Subcutaneous abdominal adipose tissue (tissue), 5 donors: ENCODE data around the gene PPP1R36.
"Not testable (repeated sequence)": the region's sequence is repeated elsewhere in the genome, so short reads cannot be mapped to it uniquely, and the experiment has no call there.

ENCODE experiments used
- H3K27ac ChIP-seq: one replicate; pipeline ENCODE4 v1.7.0; 2013; ENCODE audit warnings: low read depth, mild to moderate bottlenecking, inconsistent platforms, low read length, moderate library complexity
- H3K27me3 ChIP-seq, 5 donors: one replicate each; pipeline ENCODE4 v1.7.0; 2013; ENCODE audit warnings: low read length in 5 of 5, inconsistent platforms in 1 of 5; ENCODE audit not compliant: control insufficient read depth in 5 of 5, insufficient read depth in 4 of 5
- H3K36me3 ChIP-seq, 5 donors: one replicate each; pipeline ENCODE4 v1.7.0; 2013; ENCODE audit warnings: low read length in 5 of 5; ENCODE audit not compliant: control insufficient read depth in 5 of 5, insufficient read depth in 5 of 5
- H3K4me1 ChIP-seq, 5 donors: one replicate each; pipeline ENCODE4 v1.7.0; 2013; ENCODE audit warnings: low read length in 5 of 5, mild to moderate bottlenecking in 3 of 5, moderate library complexity in 1 of 5; ENCODE audit not compliant: control insufficient read depth in 5 of 5, insufficient read depth in 5 of 5
- H3K4me3 ChIP-seq, 5 donors: one replicate each; pipeline ENCODE4 v1.7.0; 2013; ENCODE audit warnings: low read length in 5 of 5, low read depth in 1 of 5
- H3K9ac ChIP-seq, 5 donors: one replicate each; pipeline ENCODE4 v1.7.0; 2013; ENCODE audit warnings: low read length in 5 of 5, mild to moderate bottlenecking in 4 of 5, moderate library complexity in 3 of 5
- H3K9me3 ChIP-seq, 5 donors: one replicate each; pipeline ENCODE4 v1.7.0; 2013; ENCODE audit warnings: low read length in 5 of 5; ENCODE audit not compliant: control insufficient read depth in 5 of 5
- donor health status: healthy.
- donor health status: healthy.
- donor health status: healthy.
- donor health status: healthy.
- donor health status: healthy.

Gene PPP1R36

GRCh38 chr14:64562436-64562835, 12.7 kb downstream of the PPP1R36 start:
- no peaks in the 10 kb centered on the region for H3K36me3 ChIP-seq
- no peaks in the 10 kb centered on the region for H3K9me3 ChIP-seq
- no peaks in the 10 kb centered on the region for H3K27me3 ChIP-seq
- H3K9ac ChIP-seq: no peak overlapping the region
- H3K4me1 ChIP-seq: peaks cover 4 to 19% (median 11%) of the 10 kb centered on the region in 5 donors
- H3K27ac ChIP-seq: no peak overlapping the region
- H3K4me3 ChIP-seq: no peak overlapping the region

DNA sequence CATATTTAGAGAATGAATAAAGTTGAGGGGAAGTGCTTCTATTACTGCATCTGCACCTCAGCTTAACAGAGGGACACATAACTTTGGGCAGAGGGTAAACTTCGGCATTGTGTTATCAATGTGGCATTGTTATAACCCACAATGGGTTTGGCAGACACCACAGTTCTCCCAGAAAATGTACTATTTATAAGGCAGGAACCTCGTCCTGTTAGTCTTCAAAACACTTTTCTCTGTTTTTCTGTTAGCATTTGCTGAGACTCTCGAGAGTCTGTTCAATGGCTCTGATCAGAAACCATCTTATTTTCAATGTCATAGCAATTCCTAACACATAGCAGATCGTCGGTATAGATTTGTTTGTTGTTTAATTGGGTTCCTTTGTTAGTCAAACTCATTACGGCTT, 13.9 kb downstream of the PPP1R36 start:
- Histone ChIP-seq H3K27ac (no peak overlapping the region), H3K9ac (no peak overlapping the region), H3K4me1 (peaks cover 4 to 22% (median 15%) of the 10 kb centered on the region in 5 donors), H3K9me3 (no peaks in the 10 kb centered on the region), H3K4me3 (no peak overlapping the region), H3K36me3 (no peaks in the 10 kb centered on the region), H3K27me3 (no peaks in the 10 kb centered on the region)

GRCh38 chr14:64566651-64567122, 16.9 kb downstream of the PPP1R36 start:
- Histone ChIP-seq H3K27ac (peak overlapping the region; percentile 32), H3K4me3 (no peak overlapping the region), H3K9ac (no peak overlapping the region), H3K9me3 (no peaks in the 10 kb centered on the region), H3K27me3 (no peaks in the 10 kb centered on the region), H3K4me1 (peaks cover 4 to 26% (median 20%) of the 10 kb centered on the region in 5 donors), H3K36me3 (no peaks in the 10 kb centered on the region)

GRCh38 chr14:64569138-64569631, 19.4 kb downstream of the PPP1R36 start:
- H3K27ac ChIP-seq: peak overlapping the region; percentile 72

GRCh38 chr14:64569646-64570045, 19.9 kb downstream of the PPP1R36 start:
- Histone ChIP-seq H3K27ac (peak overlapping the region; percentile 72), H3K4me1 (peaks cover 4 to 30% (median 24%) of the 10 kb centered on the region in 5 donors)
- H3K27me3 ChIP-seq, H3K4me3 ChIP-seq, H3K36me3 ChIP-seq, H3K9ac ChIP-seq, H3K9me3 ChIP-seq: not testable (repeated sequence)

More at GRCh38 chr14:64569138-64569631, 19.4 kb downstream of the PPP1R36 start:
- Histone ChIP-seq H3K27me3 (no peaks in the 10 kb centered on the region), H3K9ac (no peak overlapping the region), H3K36me3 (no peaks in the 10 kb centered on the region), H3K4me1 (peaks cover 4 to 30% (median 24%) of the 10 kb centered on the region in 5 donors), H3K9me3 (no peaks in the 10 kb centered on the region), H3K4me3 (no peak overlapping the region)

- Histone ChIP-seq H3K9me3 (no peaks in the 10 kb centered on the region), H3K36me3 (no peaks in the 10 kb centered on the region), H3K27ac (peak overlapping the region; percentile 18), H3K4me3 (no peak overlapping the region), H3K27me3 (no peaks in the 10 kb centered on the region), H3K9ac (no peak overlapping the region), H3K4me1 (peaks cover 0 to 23% (median 16%) of the 10 kb centered on the region in 5 donors)
These were observed 22.8 kb downstream of the PPP1R36 start for GRCh38 chr14:64572386-64573104.

GRCh38 chr14:64573109-64573508, 23.3 kb downstream of the PPP1R36 start:
- Histone ChIP-seq H3K9ac (no peak overlapping the region), H3K4me3 (no peak overlapping the region), H3K4me1 (peaks cover 0 to 23% (median 16%) of the 10 kb centered on the region in 5 donors), H3K27me3 (no peaks in the 10 kb centered on the region), H3K27ac (no peak overlapping the region), H3K9me3 (no peaks in the 10 kb centered on the region), H3K36me3 (no peaks in the 10 kb centered on the region)

DNA sequence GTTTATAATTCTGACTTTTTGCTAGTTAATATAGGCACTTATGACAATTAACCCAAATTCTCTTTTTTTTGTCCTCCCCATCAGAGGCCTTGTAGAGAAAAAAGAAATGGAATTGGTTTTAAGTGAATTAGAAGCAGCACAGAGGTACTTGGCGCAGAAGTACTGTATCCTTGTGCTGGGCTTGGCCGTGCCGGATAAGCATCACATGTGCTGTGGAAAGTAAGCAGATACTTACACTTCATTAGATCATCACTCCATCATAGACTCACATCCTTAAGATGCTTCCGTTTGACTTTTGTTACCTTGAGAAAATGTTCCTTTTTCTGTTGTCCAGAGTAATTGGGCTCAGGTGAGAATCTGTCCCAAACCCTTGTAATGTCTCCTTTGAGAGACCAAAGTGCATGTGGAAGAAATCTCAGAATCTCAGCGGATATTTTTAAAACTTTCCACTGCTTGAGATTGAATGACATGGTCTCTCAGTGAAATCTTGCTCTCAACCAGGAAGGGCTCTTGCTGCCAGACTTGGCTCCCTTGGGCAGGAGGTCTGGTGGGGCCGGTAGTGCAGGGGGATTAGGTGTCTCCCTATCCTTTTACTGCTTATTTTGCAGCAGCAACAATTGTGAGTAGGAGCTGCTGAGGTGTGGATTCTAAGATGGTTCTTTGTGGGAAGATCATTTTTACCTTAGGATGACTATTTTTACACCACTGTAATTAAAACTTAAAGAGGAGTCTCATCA, 24.8 kb downstream of the PPP1R36 start:
- H3K27me3 ChIP-seq: no peaks in the 10 kb centered on the region
- H3K9me3 ChIP-seq: no peaks in the 10 kb centered on the region
- no peak overlapping the region for H3K9ac ChIP-seq
- peaks cover 0 to 12% (median 10%) of the 10 kb centered on the region in 5 donors for H3K4me1 ChIP-seq
- no peak overlapping the region for H3K27ac ChIP-seq
- no peaks in the 10 kb centered on the region for H3K36me3 ChIP-seq
- no peak overlapping the region for H3K4me3 ChIP-seq

GRCh38 chr14:64577211-64577610, 27.4 kb downstream of the PPP1R36 start:
- Histone ChIP-seq H3K9me3 (no peaks in the 10 kb centered on the region), H3K36me3 (no peaks in the 10 kb centered on the region), H3K9ac (no peak overlapping the region), H3K4me1 (peaks cover 0 to 11% (median 10%) of the 10 kb centered on the region in 5 donors), H3K4me3 (no peak overlapping the region), H3K27me3 (no peaks in the 10 kb centered on the region), H3K27ac (no peak overlapping the region)

DNA sequence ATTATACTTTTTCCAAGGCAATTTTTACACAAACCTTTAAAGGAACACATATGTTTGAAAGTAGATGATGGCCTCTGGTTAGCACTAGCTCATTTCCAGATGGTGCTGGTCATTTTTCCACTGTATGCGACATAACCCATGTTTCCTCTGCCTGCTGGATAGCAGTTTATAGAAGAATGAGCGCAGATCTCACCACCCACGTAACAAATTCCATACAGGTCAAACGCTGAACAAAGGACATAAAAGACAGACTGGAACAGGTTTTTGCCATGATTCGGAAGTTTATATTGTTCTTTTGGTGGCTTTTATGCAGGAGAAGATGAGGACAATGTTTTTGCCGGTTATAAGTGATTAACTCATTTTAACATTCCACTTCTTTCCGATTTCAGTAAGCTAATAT, 30.7 kb downstream of the PPP1R36 start:
- Histone ChIP-seq H3K36me3 (no peaks in the 10 kb centered on the region), H3K9me3 (no peaks in the 10 kb centered on the region), H3K27me3 (no peaks in the 10 kb centered on the region), H3K4me3 (no peak overlapping the region), H3K4me1 (peaks cover 0 to 4% (median 0%) of the 10 kb centered on the region in 5 donors), H3K27ac (no peak overlapping the region), H3K9ac (no peak overlapping the region)
